Loucy (cell line): ENCODE measurements around the gene LRBA.

ENCODE experiments used
- H2AFZ ChIP-seq: fragments of 200-600 bp; sonication (generic); 2 replicates; pipeline ENCODE4 v1.6.0; 2016; ENCODE audit warnings: antibody characterized with exemption, mild to moderate bottlenecking, low read length, moderate library complexity
- H3F3A ChIP-seq: fragments of 200-600 bp; 2 replicates; pipeline ENCODE4 v1.6.0; 2016; ENCODE audit warnings: antibody characterized with exemption, low read depth, mild to moderate bottlenecking
- H3K27me3 ChIP-seq: fragments of 200-600 bp; sonication (generic); 2 replicates; pipeline ENCODE4 v1.6.1; 2014; ENCODE audit warnings: low read length, mild to moderate bottlenecking; ENCODE audit not compliant: insufficient read depth, poor library complexity, severe bottlenecking
- H3K36me3 ChIP-seq: fragments of 200-600 bp; sonication (generic); 2 replicates; pipeline ENCODE4 v1.6.1; 2016; ENCODE audit warnings: low read length; ENCODE audit not compliant: insufficient read depth
- H3K4me1 ChIP-seq: fragments of 200-600 bp; sonication (generic); 2 replicates; pipeline ENCODE4 v1.5.1; 2014; ENCODE audit warnings: low read length, mild to moderate bottlenecking; ENCODE audit not compliant: insufficient read depth, poor library complexity, severe bottlenecking
- H3K4me2 ChIP-seq: fragments of 200-600 bp; sonication (generic); 2 replicates; pipeline ENCODE4 v1.6.0; 2014; ENCODE audit warnings: antibody characterized with exemption, low read length, low read depth, mild to moderate bottlenecking; ENCODE audit not compliant: poor library complexity, severe bottlenecking
- H3K4me3 ChIP-seq: fragments of 200-600 bp; sonication (generic); 2 replicates; pipeline ENCODE4 v1.5.1; 2014; ENCODE audit warnings: low read length, mild to moderate bottlenecking, mixed read lengths; ENCODE audit not compliant: poor library complexity, severe bottlenecking
- H3K79me2 ChIP-seq: fragments of 200-600 bp; sonication (generic); 2 replicates; pipeline ENCODE4 v1.6.1; 2014; ENCODE audit warnings: low read length; ENCODE audit not compliant: insufficient read depth
- H3K9ac ChIP-seq: fragments of 200-600 bp; sonication (generic); 2 replicates; pipeline ENCODE4 v1.6.0; 2014; ENCODE audit warnings: mild to moderate bottlenecking, low read depth, low read length, moderate library complexity; ENCODE audit not compliant: poor library complexity, severe bottlenecking
- H3K9me2 ChIP-seq: fragments of 200-600 bp; sonication (generic); replicated peaks from 2 replicates; pipeline ENCODE4 v1.6.1; 2016; ENCODE audit warnings: low read depth, low read length, mixed read lengths
- H3K9me3 ChIP-seq: fragments of 200-600 bp; sonication (generic); 2 replicates; pipeline ENCODE4 v1.6.1; 2014; ENCODE audit warnings: mild to moderate bottlenecking, antibody characterized with exemption, low read length, low read depth; ENCODE audit not compliant: insufficient read depth
- H4K20me1 ChIP-seq: fragments of 200-600 bp; sonication (generic); 2 replicates; pipeline ENCODE4 v1.6.0; 2014; ENCODE audit warnings: antibody characterized with exemption, low read length, mild to moderate bottlenecking; ENCODE audit not compliant: insufficient read depth, poor library complexity, severe bottlenecking
- EZH2phosphoT487 ChIP-seq: fragments of 200-600 bp; IDR thresholded peaks from 2 replicates; pipeline ENCODE4 v1.6.1; 2018; ENCODE audit warnings: antibody characterized with exemption, mild to moderate bottlenecking, moderate library complexity, borderline replicate concordance
- TF ChIP-seq, protein P1 (sequence below): fragments of 200-600 bp; sonication (generic); conservative IDR thresholded peaks from 2 replicates; pipeline ENCODE4 v1.5.1; 2014; ENCODE audit warnings: mild to moderate bottlenecking, antibody characterized with exemption, low read length

LRBA gene

DNA sequence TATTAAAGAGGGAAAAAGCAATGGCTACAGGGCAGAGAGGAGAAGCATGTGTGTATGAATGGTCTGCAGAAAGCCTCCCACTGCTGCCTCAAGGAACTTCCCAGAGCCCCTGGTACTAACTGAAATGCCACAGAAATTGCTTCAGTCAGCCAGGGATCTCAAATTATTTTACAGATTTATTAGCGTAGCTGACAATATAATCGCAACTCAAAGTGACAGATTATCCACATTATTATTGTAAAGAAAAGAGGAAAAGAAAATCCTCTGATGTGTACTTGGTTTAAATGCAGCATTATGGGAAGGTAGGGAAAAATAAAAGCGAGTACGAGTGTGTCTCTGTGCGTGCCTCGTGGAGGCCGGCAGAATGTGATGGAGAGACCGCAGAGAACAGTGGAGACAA, 734.1 kb downstream of the LRBA start:
- H3K9me3 ChIP-seq, result no peaks in the 10 kb centered on the region
- H3F3A ChIP-seq, result no peaks in the 10 kb centered on the region
- no peak overlapping the region for H3K4me2 ChIP-seq
- H3K9ac ChIP-seq, result no peak overlapping the region
- H3K9me2 ChIP-seq, result no peaks in the 10 kb centered on the region
- TF ChIP-seq, protein P1, sequence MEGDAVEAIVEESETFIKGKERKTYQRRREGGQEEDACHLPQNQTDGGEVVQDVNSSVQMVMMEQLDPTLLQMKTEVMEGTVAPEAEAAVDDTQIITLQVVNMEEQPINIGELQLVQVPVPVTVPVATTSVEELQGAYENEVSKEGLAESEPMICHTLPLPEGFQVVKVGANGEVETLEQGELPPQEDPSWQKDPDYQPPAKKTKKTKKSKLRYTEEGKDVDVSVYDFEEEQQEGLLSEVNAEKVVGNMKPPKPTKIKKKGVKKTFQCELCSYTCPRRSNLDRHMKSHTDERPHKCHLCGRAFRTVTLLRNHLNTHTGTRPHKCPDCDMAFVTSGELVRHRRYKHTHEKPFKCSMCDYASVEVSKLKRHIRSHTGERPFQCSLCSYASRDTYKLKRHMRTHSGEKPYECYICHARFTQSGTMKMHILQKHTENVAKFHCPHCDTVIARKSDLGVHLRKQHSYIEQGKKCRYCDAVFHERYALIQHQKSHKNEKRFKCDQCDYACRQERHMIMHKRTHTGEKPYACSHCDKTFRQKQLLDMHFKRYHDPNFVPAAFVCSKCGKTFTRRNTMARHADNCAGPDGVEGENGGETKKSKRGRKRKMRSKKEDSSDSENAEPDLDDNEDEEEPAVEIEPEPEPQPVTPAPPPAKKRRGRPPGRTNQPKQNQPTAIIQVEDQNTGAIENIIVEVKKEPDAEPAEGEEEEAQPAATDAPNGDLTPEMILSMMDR, result no peak
- no peak for TF ChIP-seq EZH2phosphoT487
- no peaks in the 10 kb centered on the region for H3K4me1 ChIP-seq
- no peaks in the 10 kb centered on the region for H3K27me3 ChIP-seq
- H3K36me3 ChIP-seq, result peaks cover 21% of the 10 kb centered on the region; the same call in 1 of the 2 replicates
- H2AFZ ChIP-seq, result no peak overlapping the region
- no peak overlapping the region for H3K4me3 ChIP-seq
- no peaks in the 10 kb centered on the region for H3K79me2 ChIP-seq
- H4K20me1 ChIP-seq, result no peaks in the 10 kb centered on the region

DNA sequence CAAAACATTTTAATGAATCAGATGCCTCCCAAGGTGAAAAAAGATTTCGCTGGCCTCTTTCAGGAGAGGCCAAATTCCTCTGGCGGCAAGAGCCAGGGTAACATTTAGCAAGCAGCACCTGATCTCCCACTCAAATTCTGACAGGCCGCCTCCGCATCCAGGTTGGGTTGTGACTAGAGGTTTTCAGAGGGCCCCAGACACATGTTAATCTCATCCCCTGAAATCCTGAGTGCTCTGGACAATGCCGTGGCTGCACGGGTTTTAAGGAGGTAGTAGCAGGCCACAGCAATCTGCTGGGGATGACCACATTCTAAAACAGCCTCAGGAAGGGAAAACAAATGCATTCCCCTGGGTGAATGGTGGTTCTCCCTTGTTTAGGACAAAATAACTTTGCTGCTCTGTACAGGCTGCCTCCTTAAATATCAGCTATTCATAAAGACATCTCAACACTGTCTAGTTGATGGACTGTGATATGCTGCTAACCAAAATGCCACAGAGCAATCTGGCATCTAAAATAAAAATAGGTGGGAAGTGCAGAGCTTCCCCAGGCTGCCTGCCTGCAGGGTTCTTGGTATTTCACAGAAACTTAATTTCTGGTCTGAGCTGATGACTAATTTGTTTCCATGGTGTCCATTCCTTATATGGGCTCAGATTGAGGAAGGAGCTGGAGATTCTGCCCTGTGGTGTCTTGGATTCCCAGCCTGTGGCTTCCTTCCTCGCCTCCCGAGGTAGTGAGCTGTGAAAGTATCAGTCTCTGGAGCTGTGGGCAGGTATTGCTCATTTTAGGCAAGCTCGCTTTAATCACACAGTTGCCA, 734.8 kb downstream of the LRBA start:
- H3K9me3 ChIP-seq, result no peaks in the 10 kb centered on the region
- TF ChIP-seq, protein P1, result no peak
- TF ChIP-seq EZH2phosphoT487, result no peak
- no peaks in the 10 kb centered on the region for H4K20me1 ChIP-seq
- H2AFZ ChIP-seq, result no peak overlapping the region
- H3K27me3 ChIP-seq, result no peaks in the 10 kb centered on the region
- H3K9ac ChIP-seq, result no peak overlapping the region
- no peaks in the 10 kb centered on the region for H3F3A ChIP-seq
- H3K4me2 ChIP-seq, result no peak overlapping the region
- H3K36me3 ChIP-seq, result peaks cover 21% of the 10 kb centered on the region; the same call in 1 of the 2 replicates
- H3K4me3 ChIP-seq, result no peak overlapping the region
- H3K79me2 ChIP-seq, result no peaks in the 10 kb centered on the region
- H3K4me1 ChIP-seq, result no peaks in the 10 kb centered on the region
- H3K9me2 ChIP-seq, result no peaks in the 10 kb centered on the region

DNA sequence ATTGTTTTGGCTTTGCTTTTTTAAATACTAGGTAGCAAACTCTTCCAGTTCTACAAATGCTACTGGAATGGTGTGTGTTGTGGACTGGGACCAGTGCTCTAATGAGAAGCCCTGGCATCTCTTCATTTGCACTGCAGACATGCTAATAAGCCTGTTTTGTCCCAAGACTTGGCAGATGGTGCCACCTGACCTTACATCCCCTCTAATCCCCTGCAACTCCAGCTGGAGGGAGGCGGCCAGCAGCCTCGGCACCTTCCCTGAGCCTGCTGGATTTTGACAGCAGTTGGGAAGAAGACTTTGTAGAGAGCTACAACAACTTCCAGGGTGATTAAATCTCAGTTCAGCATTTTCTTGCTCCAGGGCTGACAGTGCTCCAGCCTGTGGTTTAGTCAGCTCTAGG, 736.9 kb downstream of the LRBA start:
- Histone ChIP-seq H3K9me2 (no peaks in the 10 kb centered on the region), H3K36me3 (peaks cover 21% of the 10 kb centered on the region; the same call in 1 of the 2 replicates), H3K9me3 (no peaks in the 10 kb centered on the region), H3F3A (no peaks in the 10 kb centered on the region), H2AFZ (no peak overlapping the region), H3K4me3 (no peak overlapping the region), H3K4me1 (no peaks in the 10 kb centered on the region), H3K27me3 (no peaks in the 10 kb centered on the region), H3K4me2 (no peak overlapping the region), H4K20me1 (no peaks in the 10 kb centered on the region), H3K79me2 (no peaks in the 10 kb centered on the region), H3K9ac (no peak overlapping the region)
- TF ChIP-seq, protein P1, result no peak
- TF ChIP-seq EZH2phosphoT487, result no peak
